Mucosa of descending colon (tissue), 3 donors: Measurements from ENCODE around the gene FBP1. TPM values are rescaled to one million over a fixed set of nuclear protein-coding genes. Genes with fewer than 3 reads are reported as not detected.
A peak's percentile ranks its signal among the peaks of the same experiment; 100 is the strongest.

Experiments
- ATAC-seq: fragments of 200-7000 bp; cut with Tn5 transposase; one replicate; pipeline ENCODE4 v1.9.1; 2020; ENCODE audit warnings: mild to moderate bottlenecking, moderate library complexity
- DNase-seq, 3 donors: peaks; one replicate each; pipeline ENCODE4 v3.0.0-alpha.2; 2020
- H3K36me3 ChIP-seq: fragments of 200-600 bp; one replicate; pipeline ENCODE4 v1.8.0; 2021; ENCODE audit warnings: low read depth, mild to moderate bottlenecking
- H3K4me1 ChIP-seq: fragments of 200-600 bp; one replicate; pipeline ENCODE4 v1.8.0; 2021; ENCODE audit warnings: low read depth, mild to moderate bottlenecking
- H3K4me3 ChIP-seq: fragments of 200-600 bp; one replicate; pipeline ENCODE4 v1.8.0; 2021; ENCODE audit warnings: mild to moderate bottlenecking
- H3K9me3 ChIP-seq: fragments of 200-600 bp; one replicate; pipeline ENCODE4 v1.8.0; 2021; ENCODE audit warnings: mild to moderate bottlenecking
- intact Hi-C, 2 donors: fragments of 100-400 bp; cut with DNase I in 1 of 2; cut with micrococcal nuclease in 1 of 2; formaldehyde crosslinking; loops; one replicate each; pipeline versions ENCODE4 v1.11.0 to v1.11.1; 2022; cut with DNase I, micrococcal nuclease
- total RNA-seq, 3 donors: library from RNA; stranded (reverse); fragmentation: NEBNext Ultra II Directional in 2 of 3; extraction: Animal tissue kit (Norgen Biotek cat#: 25700) in 2 of 3; gene quantifications; one replicate each; pipeline versions ENCODE4 v1.2.1 to v1.2.4, GENCODE V29; 2021 to 2023
- TF ChIP-seq, protein P1 (sequence below): fragments of 200-600 bp; IDR thresholded peaks from one replicate; pipeline ENCODE4 v1.8.0; 2022; ENCODE audit warnings: antibody characterized with exemption, mild to moderate bottlenecking
- donor health status: DM: no; HTN: no; CAD: no; lungs with moderate emphysema.
- donor health status: DM: no; HTN: no; CAD: no.
- donor health status: DM: no; HTN: yes; CAD: no.

Gene FBP1
- total RNA-seq, 3 donors from 2014 or later = 17.6 to 52.4 (median 48.6) TPM

- H3K9me3 ChIP-seq = no peaks in the 10 kb centered on the region
- TF ChIP-seq, protein P1, sequence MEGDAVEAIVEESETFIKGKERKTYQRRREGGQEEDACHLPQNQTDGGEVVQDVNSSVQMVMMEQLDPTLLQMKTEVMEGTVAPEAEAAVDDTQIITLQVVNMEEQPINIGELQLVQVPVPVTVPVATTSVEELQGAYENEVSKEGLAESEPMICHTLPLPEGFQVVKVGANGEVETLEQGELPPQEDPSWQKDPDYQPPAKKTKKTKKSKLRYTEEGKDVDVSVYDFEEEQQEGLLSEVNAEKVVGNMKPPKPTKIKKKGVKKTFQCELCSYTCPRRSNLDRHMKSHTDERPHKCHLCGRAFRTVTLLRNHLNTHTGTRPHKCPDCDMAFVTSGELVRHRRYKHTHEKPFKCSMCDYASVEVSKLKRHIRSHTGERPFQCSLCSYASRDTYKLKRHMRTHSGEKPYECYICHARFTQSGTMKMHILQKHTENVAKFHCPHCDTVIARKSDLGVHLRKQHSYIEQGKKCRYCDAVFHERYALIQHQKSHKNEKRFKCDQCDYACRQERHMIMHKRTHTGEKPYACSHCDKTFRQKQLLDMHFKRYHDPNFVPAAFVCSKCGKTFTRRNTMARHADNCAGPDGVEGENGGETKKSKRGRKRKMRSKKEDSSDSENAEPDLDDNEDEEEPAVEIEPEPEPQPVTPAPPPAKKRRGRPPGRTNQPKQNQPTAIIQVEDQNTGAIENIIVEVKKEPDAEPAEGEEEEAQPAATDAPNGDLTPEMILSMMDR = no peak
- H3K4me1 ChIP-seq = peaks cover 15% of the 10 kb centered on the region
- no peaks in the 10 kb centered on the region for H3K36me3 ChIP-seq
- no peak overlapping the region for H3K4me3 ChIP-seq
- ATAC-seq (no peak), DNase-seq (no peak)
- intact Hi-C loops = no loop called here
Measured at GRCh38 chr9:94632737-94633136, 6.6 kb downstream of the FBP1 start.

DNA sequence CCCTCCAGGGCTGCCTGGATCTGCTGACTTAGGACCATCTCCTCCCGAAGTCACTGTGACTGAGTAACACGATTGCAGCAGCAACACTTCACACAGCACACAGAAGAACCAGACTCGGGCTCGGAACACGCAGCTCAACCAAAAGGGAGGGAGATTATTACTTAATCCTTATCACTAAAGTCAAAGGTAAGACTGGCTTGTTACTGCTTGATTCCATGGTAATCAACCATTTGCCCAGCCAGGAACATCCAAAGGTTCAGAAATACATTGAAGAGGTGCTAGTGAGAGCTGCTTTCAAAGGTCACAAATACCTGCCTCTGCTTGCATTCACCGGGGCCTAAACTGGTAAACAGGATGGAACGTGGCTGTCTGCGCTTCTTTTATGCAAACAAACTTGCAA is 7.7 kb downstream of the FBP1 start:
- ATAC-seq (peak; percentile 73), DNase-seq (no peak)
- intact Hi-C loops = no loop called here
- H3K9me3 ChIP-seq = no peaks in the 10 kb centered on the region
- no peaks in the 10 kb centered on the region for H3K36me3 ChIP-seq
- peaks cover 15% of the 10 kb centered on the region for H3K4me1 ChIP-seq
- TF ChIP-seq, protein P1 = no peak
- no peak overlapping the region for H3K4me3 ChIP-seq

GRCh38 chr9:94630833-94631232 is 8.5 kb downstream of the FBP1 start:
- peak; percentile 58 for ATAC-seq
- Histone ChIP-seq H3K36me3 (no peaks in the 10 kb centered on the region), H3K4me1 (peaks cover 15% of the 10 kb centered on the region), H3K4me3 (no peak overlapping the region), H3K9me3 (no peaks in the 10 kb centered on the region)
- intact Hi-C loops = no loop called here
- TF ChIP-seq, protein P1 = no peak
- DNase-seq = peak in 1 of 3 donors; percentile 66

DNA sequence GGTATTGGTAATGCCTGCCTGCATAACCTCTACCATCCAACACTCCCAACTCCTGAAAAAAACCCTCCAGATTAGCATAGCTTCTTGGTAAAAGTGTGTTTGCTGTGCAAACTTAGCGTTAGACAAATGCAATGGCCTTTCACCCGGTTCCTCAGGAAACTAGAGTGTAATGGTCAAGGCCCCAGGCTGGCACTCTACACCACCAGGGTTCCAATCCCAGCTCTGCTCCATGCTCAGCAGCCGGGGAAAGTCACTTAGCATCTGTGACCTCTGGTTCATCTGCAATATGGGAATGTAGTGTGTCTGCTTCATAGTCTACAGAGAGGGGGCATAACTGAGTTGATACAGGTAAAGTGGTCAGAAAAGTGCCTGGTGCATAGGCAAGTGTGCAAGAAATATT is 9.0 kb downstream of the FBP1 start:
- intact Hi-C loops = no loop called here
- H3K36me3 ChIP-seq = no peaks in the 10 kb centered on the region
- no peak overlapping the region for H3K4me3 ChIP-seq
- ATAC-seq (peak; percentile 12), DNase-seq (no peak)
- H3K9me3 ChIP-seq = no peaks in the 10 kb centered on the region
- H3K4me1 ChIP-seq = peaks cover 15% of the 10 kb centered on the region
- TF ChIP-seq, protein P1 = no peak

DNA sequence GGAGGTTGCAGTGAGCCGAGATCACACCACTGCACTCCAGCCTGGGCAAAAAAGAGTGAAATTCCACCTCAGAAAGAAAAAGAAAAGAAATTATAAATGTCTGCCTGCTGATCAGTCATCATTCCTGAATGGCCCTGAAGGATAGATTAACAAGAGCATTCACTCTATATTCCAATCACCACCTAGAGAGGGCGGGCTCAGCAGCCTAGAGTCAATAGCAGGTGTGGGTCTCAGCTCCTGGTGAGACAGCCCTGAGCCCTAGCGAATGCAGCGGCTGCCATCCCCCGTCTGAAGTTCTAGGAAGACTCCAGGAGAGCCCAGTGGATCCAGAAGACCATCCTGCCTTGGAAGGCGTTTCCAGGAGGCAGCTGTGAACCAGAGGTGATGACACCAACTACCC is 12.0 kb downstream of the FBP1 start:
- ATAC-seq = no peak
- Histone ChIP-seq H3K36me3 (no peaks in the 10 kb centered on the region), H3K9me3 (no peaks in the 10 kb centered on the region), H3K4me1 (peaks cover 15% of the 10 kb centered on the region), H3K4me3 (no peak overlapping the region)
- intact Hi-C loops = no loop called here
- DNase-seq = no peak
- TF ChIP-seq, protein P1 = no peak

- H3K9me3 ChIP-seq = no peaks in the 10 kb centered on the region
- no peak overlapping the region for H3K4me3 ChIP-seq
- ATAC-seq (no peak), DNase-seq (no peak)
- TF ChIP-seq, protein P1 = no peak
- H3K36me3 ChIP-seq = no peaks in the 10 kb centered on the region
- intact Hi-C loops = no loop called here
- peaks cover 5% of the 10 kb centered on the region for H3K4me1 ChIP-seq
Measured at GRCh38 chr9:94625835-94626234, 13.5 kb downstream of the FBP1 start.
